SK-N-MC (cell line): ENCODE results near the gene COPS6.

Source experiments
- EZH2 ChIP-seq: fragments of 200-600 bp; sonication (generic); IDR thresholded peaks from one replicate; pipeline ENCODE4 v1.6.1; 2017; ENCODE audit warnings: antibody characterized with exemption
- FOXP2 ChIP-seq: optimal IDR thresholded peaks from 2 replicates; pipeline ENCODE3; 2011; ENCODE audit warnings: mild to moderate bottlenecking, moderate library complexity; ENCODE audit not compliant: insufficient read depth; ENCODE audit errors: extremely low read length, control extremely low read depth
- POLR2AphosphoS5 ChIP-seq: IDR thresholded peaks from 2 replicates; pipeline ENCODE4 v1.6.1; 2012; ENCODE audit warnings: mild to moderate bottlenecking, low read depth, low read length, borderline replicate concordance

DNA sequence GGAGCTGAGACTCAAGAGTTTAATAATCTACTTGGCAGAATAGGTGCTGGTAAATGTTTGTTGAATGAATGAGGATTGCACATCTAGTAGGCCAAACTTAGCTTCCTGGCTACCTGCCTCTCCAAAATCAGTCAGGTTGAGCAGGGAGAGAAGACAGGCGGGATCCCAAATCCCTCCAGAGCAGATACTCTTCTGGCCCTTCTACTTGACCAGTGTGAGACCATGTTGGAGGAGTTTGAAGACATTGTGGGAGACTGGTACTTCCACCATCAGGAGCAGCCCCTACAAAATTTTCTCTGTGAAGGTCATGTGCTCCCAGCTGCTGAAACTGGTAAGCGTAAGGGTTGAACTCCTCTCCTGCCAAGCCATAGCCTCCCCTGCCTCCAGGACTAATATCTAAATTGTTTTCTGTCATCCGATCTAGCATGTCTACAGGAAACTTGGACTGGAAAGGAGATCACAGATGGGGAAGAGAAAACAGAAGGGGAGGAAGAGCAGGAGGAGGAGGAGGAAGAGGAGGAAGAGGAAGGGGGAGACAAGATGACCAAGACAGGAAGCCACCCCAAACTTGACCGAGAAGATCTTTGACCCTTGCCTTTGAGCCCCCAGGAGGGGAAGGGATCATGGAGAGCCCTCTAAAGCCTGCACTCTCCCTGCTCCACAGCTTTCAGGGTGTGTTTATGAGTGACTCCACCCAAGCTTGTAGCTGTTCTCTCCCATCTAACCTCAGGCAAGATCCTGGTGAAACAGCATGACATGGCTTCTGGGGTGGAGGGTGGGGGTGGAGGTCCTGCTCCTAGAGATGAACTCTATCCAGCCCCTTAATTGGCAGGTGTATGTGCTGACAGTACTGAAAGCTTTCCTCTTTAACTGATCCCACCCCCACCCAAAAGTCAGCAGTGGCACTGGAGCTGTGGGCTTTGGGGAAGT, 35.8 kb downstream of the COPS6 start:
- TF ChIP-seq POLR2AphosphoS5 (no peak), EZH2 (no peak), FOXP2 (no peak)
